ENCODE data around the gene MORC2.

Gene MORC2

DNA sequence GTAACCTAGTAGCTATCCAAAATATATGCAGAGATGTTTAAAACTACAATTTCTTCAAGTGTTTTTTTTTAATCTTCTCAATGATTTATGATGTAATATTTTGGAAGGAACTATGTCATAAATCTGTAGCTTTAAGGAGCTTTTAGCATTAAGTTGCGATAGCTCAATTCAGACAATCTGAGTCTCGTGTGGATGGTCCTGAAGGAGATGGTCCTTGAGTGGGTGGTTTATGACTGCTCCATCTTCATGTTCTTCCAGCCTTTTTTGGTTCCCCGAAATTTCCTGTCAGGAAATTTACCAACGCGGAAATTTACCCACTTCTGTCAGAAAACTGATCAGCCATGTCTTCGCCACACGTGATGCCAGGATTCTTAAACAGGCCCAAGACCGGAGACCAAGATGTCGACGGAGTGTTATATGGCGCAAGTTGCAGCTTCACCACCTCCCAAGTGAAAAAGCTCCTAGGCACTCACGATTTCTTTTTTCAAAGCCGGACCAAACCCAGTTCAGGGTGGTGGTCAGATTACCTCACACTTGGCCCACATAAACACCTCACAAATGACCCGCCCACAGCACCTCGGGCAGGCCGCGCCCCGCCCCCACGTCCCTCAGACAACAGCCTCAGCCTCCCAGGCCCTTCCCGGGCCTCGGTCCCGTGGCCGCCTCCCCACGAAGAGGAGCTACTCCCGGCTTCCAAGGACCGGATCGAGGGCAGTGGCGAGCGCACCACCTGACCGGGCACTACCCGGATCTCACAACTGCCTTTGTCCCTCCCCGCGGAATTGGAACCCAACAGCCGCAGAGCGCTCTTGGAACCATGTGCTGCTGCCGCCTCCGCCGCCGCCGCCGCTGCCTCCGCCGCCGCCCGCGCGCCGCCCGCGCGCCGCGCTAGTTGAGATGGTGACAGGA lies at the start of gene MORC2:
MORC2 (minus strand) TSS at position 760 of the 909 bp plus-strand sequence. CDS start 885 bp downstream, outside the sequence.
- TF ChIP-seq, protein P1, sequence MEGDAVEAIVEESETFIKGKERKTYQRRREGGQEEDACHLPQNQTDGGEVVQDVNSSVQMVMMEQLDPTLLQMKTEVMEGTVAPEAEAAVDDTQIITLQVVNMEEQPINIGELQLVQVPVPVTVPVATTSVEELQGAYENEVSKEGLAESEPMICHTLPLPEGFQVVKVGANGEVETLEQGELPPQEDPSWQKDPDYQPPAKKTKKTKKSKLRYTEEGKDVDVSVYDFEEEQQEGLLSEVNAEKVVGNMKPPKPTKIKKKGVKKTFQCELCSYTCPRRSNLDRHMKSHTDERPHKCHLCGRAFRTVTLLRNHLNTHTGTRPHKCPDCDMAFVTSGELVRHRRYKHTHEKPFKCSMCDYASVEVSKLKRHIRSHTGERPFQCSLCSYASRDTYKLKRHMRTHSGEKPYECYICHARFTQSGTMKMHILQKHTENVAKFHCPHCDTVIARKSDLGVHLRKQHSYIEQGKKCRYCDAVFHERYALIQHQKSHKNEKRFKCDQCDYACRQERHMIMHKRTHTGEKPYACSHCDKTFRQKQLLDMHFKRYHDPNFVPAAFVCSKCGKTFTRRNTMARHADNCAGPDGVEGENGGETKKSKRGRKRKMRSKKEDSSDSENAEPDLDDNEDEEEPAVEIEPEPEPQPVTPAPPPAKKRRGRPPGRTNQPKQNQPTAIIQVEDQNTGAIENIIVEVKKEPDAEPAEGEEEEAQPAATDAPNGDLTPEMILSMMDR (IDR thresholded peaks at IDR 0.05; ENCODE audit: insufficient read depth, missing control alignments): no peak
- DNase-seq (ENCODE audit: insufficient read length, low spot score): no peak
- FAIRE-seq: no peak

DNA sequence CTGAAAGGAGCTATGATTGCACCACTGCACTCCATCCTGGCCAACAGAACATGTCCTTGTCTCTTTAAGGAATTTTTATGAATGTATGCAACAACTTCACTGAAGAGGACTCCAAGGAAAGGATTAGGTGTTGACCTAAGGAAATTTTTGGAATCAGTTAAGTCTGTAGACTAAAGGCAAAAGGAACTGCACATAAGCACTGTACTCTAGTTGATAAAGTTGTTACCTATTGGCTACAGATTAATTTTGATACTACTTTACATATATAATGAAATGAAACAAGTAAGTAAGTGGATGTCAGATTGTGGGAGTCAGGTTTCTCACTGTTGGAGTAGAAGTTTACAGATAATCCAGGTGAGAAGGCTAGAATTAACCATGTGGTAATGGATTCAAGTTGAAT lies 37.0 kb upstream of the MORC2 start:
- FAIRE-seq: no peak
- DNase-seq (ENCODE audit: insufficient read length, low spot score): no peak
- TF ChIP-seq, protein P1 (IDR thresholded peaks at IDR 0.05; ENCODE audit: insufficient read depth, missing control alignments): no peak

DNA sequence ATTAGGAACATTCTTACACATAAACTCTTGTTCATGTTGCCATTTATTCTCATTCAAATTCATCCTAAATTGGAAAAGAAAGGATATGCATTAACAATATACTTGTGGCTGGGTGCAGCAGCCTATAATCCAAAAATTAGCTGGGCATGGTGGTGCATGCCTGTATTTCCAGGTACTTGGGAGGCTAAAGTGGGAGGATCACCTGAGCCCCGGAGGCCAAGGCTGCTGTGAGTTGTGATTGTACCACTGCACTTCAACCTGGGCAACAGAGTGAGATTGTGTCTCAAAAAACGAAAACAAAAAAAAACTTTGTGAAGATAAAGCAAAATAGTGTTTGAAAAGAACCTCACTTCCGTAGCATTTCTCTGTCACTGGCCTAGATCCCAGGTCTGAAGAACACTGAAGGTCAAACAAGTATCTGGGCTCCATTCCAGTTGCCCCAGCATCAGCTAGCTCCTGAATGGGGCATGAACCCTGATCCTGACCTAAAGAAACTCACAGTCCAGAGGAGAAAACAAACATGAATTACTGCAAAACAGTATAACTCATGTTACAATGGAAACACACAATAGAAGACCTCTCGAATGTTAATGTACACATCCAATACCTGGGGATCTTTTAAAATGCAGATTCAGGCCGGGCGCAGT lies 32.7 kb upstream of the MORC2 start:
- TF ChIP-seq, protein P1 (IDR thresholded peaks at IDR 0.05; ENCODE audit: insufficient read depth, missing control alignments): no peak
- FAIRE-seq: no peak
- DNase-seq (ENCODE audit: insufficient read length, low spot score): no peak

DNA sequence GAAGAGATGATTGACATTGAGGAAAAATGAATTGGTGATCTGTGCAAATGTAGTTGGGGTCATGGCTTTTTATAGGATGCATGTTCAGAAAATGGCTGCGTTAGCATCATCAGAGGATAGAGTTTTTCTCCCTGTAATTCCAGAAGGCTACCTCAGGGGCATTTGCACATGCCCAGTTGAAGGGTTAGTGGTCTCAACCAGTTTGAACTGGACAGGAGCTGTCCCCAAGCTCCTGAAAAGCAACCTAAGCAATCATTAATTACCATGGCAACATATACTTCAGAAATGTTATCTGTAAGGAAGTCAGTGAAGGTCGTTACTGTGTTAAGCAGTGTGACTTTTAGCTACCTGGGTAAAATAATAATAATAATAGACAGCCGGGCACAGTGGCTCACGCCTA lies 29.8 kb upstream of the MORC2 start:
- DNase-seq (ENCODE audit: insufficient read length, low spot score) (no peak), FAIRE-seq (no peak)
- TF ChIP-seq, protein P1 (IDR thresholded peaks at IDR 0.05; ENCODE audit: insufficient read depth, missing control alignments): no peak

DNA sequence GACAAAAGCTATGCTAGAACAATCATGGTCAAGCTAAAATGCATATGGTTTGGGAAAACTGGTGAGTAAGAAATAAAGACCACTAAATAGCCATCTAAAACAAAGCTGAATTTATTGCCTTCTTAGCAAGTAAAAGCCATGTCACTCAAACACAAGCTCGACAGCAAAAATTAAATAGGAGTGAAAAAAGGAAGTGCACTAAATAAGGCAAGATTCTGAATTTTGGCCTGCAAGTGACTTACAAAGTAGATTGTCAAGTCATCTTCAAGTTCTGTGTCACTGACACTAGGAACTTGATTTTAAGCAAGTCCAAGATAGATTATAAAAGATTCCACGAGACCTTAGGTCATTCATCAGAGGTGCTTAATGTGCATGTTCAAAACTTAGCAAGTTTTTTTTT lies 27.9 kb upstream of the MORC2 start:
- no peak for DNase-seq (ENCODE audit: insufficient read length, low spot score)
- no peak for FAIRE-seq
- TF ChIP-seq, protein P1 (IDR thresholded peaks at IDR 0.05; ENCODE audit: insufficient read depth, missing control alignments): no peak

DNA sequence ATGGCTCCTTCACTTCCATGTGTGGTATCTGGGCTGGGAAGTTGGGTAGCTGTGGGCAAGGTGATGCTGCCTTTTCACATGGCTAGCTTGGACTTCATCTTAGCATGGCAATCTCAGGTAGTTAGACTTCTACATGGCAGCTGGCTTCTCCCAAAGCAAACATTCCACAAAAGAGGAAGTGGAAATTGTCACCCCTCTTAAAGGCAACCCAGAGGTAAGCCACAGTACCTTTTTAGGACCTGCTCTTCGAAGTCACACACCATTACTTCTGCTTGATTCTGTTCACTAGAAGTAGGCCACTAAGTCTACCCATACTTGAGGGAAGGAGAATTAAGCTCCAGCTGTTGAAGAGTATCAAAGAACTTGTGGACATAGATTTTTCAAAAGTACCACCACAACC lies 26.4 kb upstream of the MORC2 start:
- FAIRE-seq: no peak

More for the DNA sequence above, 26.4 kb upstream of the MORC2 start:
- TF ChIP-seq, protein P1 (IDR thresholded peaks at IDR 0.05; ENCODE audit: insufficient read depth, missing control alignments): no peak
- DNase-seq (ENCODE audit: insufficient read length, low spot score): no peak
